NCI-H2171 (cell line): ENCODE measurements around the gene ABCC10.
"Not testable (repeated sequence)": the region's sequence is repeated elsewhere in the genome, so short reads cannot be mapped to it uniquely, and the experiment has no call there.

Experiments
- DNase-seq: peaks from one replicate; lab custom pipeline; 2025; lab: John Stamatoyannopoulos, UW

Gene ABCC10

DNA sequence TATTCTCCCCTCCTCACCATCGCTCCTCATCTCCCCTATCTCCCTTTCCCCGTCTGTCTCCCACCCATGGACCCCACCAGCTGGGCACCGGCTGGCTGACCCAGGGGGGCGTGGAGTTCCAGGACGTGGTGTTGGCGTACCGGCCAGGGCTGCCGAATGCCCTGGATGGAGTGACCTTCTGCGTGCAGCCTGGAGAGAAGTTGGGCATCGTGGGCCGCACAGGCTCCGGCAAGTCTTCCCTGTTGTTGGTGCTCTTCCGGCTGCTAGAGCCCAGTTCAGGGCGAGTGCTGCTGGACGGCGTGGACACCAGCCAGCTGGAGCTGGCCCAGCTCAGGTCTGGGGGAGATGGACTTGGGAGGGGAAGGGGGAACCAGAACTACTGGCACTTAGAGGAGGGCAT lies 20.3 kb downstream of the ABCC10 start:
- no peak for DNase-seq

DNA sequence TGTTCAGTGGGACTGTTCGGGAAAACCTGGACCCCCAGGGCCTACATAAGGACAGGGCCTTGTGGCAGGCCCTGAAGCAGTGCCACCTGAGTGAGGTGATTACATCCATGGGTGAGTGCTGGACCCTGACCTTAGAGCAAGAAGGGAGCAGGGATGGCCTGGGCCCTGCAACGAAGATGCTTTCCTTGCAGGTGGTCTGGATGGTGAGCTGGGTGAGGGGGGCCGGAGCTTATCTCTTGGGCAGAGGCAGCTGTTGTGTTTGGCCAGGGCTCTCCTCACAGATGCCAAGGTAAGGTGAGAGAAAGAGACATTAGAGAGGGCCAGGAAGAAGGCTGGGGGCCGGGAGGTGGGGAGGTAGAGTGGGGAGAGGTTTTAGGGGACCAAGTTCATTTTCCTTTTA lies 21.6 kb downstream of the ABCC10 start:
- DNase-seq, result no peak

DNA sequence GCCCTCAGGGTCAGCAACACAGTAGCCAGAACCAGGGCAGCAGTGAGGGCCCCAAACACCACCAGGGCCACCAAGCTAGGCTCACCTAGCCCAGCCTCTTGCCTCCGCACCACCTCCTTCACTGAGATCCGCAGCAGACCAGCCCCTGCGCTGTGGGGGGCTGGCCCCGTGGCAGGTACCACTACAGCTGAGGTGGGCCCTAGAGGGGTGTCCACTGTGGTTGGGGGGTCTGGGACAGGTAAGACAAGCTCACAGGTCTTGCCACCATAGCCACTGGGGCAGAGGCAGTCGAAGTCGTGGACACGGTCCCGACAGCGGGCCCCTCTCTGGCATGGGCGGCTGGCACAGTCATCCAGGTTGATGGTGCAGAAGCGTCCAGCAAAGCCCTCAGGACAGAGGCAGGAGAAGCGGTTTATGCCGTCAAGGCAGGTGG lies 23.4 kb downstream of the ABCC10 start:
- DNase-seq, result no peak

DNA sequence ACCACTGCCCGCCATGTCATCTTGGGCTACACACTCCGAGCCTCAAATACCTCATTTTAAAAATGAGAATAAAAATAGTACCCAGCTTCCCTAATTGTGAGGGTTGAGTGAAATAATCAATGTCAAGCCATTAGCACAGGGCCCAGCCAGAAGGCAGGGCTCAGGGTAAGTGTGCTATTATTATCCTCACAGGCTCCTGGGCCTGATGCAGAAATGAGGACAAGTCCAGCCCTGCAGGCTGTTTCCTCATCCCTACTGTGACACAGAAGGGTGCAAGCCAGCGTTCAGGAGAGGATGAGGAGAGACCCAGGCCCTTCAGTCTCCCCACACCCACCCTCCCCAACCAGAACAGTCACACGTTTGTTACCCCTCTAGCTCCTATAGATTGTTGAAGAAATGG lies 24.0 kb downstream of the ABCC10 start:
- no peak for DNase-seq

DNA sequence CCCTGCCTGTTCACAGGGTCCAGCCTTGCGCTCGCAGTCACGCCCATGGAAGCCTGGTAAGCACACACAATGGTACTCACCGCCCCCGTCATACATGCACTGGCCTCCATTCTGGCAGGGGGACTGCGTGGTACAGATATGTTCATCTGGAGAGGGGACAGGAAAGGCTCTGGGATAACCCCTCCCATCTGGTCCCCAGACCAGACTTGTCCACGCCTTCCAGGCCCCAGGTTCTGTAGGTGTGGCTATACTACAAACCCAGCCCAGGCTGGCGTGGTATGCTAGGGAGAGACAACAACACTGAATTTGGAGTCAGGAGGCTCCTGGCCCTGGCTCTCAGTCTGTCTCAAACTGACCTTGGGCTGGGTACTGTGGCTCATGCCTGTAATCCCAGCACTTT lies 24.6 kb downstream of the ABCC10 start:
- no peak for DNase-seq

DNA sequence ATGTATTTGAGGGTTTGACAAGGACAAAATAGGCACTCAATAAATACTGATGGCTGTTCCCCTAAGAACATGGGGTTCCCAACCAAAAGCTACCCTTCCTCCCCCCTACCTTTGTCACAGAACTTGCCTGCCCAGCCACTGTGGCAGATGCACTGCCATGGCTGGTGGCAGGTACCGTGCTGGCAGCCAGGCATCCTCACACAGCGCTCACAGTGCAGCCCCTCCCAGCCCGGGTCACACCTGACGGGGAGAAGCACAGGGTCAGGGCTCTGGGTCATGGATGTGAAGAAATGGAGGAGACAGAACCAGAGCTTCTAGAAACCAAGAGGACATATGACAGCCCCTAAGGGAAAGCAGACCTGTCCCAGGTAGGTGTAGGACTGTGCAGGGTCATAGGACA lies 25.6 kb downstream of the ABCC10 start:
- DNase-seq, result no peak

DNA sequence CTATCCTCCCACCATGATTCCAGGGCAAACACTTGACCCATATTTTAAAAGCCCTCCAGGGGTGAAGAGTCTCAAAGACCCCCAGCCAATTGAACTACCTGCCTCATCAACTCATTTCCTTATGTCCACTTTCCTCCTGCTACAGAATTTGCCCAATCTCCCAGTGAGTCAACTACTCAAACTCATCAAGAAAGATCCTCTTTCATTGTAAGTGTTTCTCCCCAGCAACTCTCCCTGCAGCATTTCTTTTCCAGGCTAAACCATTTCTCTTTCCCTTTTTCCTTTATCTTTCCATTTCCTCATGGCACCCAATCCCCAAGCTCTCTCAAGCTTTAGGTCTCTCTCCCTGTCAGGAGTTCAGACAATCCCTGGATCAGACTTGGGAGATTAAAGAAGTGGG lies 26.5 kb downstream of the ABCC10 start:
- DNase-seq, result no peak

DNA sequence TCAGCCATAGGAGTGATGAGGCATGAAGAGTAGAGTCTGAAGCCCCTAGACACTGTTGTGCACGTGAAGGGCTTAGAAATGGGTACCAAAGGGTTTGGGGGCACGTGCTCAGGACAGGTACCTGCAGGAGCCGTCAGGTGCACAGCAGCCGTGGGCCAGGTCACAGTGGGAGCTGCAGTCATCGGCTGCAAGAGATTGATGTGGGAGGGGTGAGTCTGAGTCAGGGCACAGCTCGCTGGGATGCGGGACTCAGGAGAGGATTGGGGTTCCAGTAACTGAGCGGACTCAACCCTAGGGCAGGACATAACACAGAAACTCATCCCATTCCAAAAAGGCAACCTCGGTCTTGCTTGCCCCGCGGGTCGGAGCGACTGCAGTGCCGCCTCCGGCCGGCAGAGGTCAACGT lies 27.0 kb downstream of the ABCC10 start:
- peak; percentile 19 for DNase-seq

DNA sequence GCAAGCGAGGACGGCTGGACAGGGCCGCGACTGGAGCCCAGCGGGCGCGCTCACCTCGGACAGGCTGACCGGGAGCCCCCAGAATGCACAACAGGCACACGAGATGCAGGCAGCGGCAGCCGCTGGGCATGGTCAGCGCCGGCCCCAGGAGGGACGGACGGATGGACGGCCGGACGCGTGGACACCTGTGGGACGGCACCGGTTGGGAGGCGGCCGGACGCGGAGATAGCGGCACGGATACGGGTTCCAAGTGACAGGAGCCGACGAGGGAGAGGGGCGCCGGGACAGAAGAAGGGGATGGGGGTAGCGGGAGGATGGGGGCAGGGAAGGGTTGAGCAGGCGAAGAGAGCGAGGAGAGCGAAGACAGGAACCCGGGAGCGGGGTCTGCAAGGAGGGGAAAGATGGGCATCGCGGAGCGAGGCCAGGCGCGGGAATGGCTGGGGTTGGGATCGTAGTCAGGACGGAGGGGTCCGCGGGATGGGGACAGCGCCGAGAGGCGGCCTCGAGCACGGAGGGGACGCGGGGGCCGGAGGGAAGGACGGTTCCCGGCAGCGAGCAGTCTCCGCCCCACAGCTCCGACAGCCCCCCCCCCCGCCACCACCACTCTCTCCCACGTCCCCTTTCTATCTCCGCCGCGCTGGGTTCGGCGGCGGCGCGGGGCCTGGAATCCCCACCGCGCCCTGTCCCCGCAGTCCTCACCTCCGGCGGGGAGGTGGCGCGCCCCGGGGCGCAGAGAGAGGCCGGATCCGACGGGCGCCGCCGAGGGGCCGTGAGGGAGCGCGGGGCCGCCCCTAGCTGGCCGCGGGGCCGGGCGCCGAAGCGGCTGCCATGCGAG lies 27.6 kb downstream of the ABCC10 start:
- DNase-seq, result peak; percentile 34

DNA sequence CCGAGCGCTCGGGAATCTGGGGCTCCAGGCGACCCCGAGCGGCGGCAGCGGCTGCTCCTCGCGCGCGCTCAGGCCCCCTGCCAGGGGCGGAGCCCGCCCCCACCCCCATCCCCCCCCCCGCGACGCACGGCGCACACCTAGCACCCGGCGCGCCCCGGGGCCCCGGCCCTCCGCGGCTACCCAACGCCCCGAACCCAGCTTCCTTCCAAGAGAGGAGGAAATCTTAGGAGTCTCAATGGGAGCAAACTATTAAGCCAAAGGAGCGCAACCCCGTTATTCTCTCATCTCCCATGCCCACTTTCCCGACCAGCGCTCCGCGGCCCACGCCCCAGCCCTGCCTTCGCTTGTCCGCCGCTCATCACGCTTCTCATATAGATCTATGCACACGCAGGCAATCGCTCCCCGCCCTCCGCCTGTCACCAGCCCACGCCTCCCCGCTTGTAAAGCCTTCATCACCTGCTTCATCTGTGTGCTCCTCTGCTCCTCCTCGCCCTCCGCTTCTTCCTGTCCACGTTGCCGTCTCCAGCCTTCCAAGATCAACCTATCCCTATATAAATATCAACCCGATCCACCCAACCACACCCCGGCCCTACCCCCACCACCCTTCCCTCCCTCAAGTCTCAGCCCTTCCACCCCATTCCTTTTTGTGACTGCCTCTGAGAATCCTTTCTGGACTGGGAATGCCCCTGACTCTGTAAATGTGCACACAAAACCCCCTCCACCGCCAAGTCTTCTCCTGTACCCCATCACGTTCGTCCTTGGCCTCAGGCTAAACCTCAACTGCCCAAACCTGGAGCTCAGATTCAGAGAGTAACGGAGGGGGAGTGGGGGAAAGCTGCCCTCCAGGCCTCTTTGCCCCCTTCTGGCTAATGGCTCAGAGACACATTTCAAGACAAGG lies 28.4 kb downstream of the ABCC10 start, which contains the start of gene DLK2:
Gene DLK2 (minus strand): TSS at position 18 of the 898 bp plus-strand sequence. CDS start 723 bp downstream, outside the sequence.
- DNase-seq, result peak; percentile 49

DNA sequence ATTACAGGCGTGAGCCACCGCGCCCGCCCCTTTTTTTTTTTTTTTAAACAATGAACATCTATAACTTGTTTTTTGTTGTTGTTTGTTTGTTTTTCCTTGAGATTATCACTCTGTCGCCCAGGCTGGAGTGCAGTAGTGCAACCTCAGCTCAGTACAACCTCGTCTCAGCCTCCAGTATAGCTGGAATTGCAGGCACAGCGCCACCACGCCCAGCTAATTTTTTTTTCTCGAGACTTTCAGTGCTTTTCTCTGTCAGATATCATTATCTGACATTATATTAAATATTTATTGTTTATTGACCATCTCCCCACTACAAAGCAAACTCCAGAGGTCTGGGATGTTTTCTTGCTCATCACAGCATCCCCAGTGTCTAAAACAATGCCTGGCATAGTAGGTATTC lies 30.3 kb downstream of the ABCC10 start:
- no peak for DNase-seq

DNA sequence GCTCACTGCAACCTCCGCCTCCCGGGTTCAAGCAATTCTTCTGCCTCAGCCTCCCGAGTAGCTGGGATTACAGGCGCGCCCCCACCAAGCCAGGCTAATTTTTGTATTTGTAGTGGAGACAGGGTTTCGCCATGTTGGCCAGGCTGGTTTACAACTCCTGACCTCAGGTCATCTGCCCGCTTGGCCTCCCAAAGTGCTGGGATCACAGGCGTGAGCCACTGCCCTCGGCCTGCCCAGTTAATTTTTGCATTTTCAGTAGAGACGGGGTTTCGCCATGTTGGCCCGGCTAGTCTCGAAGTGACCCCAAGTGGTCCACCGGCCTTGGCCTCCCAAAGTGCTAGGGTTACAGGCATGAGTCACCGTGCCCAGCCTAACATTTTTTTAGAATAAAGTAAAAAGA lies 30.8 kb downstream of the ABCC10 start:
- DNase-seq, result not testable (repeated sequence)

DNA sequence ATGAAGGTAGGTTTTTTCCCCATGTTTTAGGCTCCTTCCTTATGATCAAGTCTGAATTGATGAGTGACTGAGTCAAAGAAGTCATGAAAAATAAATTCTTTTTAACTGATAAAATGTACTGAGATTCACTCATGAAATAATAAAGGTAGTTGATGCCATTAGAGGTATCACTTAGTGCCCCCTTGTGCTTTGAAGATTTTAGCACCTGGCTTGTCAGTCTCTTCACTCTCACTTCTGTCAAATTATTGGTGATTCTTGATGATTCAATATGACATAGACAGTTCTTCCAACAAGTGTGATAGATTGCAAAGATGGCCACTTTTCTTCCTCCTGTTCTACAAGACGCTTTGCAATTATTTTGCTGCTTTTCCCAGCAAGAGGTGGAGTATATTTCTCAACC lies 32.2 kb downstream of the ABCC10 start:
- DNase-seq, result no peak

DNA sequence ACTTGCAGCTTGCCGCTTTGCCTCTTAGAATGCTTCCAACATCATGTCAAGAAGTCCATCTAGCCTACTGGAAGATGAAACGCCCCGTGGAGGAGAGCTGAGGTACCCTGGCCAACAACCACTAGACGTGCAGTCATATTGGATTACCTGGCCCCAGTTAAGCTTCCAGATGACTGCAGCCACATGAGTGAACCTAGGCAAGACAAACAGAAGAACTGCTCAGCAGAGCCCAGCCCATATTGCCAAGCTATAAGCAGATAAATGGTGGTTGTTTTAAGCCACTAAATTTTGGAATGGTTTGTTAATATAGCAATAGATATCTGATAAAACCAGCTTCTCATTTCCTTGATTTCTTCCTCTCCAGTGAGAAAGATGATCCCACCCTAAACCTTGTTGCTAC lies 32.7 kb downstream of the ABCC10 start:
- no peak for DNase-seq

DNA sequence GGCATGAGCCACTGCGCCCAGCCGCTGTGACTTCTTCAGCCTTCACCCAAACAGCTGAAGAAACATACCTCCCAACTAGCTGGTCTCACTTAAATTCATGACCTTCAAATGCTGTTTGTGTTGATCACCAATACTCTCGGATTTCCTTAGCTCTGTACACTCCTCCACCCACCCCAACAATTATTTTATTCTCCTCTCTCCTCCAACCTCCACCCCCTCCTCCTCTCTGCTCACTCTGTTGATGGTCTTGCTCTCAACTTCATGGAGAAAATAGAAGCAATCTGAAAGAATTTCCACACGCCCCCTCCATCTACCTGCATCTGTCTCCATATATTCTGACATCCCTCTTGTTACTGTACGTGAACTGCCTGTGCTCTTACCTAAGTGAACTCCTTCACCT lies 34.6 kb downstream of the ABCC10 start:
- no peak for DNase-seq

DNA sequence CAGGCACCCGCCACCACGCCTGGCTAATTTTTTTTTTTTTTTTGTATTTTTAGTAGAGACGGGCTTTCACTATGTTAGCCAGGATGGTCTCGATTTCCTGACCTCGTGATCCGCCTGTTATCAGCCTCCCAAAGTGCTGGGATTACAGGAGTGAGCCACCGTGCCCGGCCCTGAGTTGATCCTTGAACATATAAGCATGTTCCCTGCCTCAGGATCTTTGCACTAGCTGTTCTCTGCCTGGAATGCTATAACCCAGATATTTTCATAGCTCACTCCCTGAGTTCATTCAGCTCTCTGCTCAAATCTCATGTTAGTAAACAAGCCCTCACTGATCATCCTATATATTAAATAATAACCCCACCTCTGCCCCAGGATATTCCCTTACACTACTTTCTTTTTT lies 37.0 kb downstream of the ABCC10 start:
- no peak for DNase-seq

DNA sequence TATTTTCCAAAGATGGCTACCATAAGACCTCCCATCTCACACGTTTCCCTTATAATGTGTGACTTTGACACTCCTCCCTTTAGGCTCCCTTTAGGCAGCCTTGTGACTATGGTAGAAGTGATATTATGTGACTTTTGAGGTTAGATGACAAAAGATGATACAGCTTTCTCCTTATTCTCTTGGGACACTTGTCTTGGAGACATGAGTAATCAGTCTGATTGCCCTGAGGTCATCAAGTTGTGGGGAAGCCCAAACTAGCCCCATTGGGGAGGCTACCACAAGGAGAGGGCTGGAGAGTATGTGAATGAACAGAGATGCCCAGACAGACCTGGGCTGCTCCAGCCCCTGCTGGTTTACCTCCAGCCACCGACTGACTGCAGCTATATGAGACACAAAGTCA lies 38.6 kb downstream of the ABCC10 start:
- no peak for DNase-seq

DNA sequence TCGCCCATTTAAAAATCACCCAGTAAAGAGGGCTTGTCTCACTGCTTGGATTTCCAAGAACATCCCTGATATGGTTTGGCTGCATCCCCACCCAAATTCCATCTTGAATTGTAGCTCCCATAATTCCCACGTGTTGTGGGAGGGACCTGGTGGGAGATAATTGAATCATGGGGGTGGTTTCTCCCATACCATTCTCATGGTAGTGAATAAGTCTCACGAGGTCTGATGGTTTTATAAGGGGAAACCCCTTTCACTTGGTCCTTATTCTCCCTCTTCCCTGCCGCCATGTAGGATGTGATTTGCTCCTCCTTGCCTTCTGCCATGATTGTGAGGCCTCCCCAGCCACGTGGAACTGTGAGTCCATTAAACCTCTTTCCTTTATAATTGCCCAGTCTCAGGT lies 39.9 kb downstream of the ABCC10 start:
- DNase-seq, result not testable (repeated sequence)

DNA sequence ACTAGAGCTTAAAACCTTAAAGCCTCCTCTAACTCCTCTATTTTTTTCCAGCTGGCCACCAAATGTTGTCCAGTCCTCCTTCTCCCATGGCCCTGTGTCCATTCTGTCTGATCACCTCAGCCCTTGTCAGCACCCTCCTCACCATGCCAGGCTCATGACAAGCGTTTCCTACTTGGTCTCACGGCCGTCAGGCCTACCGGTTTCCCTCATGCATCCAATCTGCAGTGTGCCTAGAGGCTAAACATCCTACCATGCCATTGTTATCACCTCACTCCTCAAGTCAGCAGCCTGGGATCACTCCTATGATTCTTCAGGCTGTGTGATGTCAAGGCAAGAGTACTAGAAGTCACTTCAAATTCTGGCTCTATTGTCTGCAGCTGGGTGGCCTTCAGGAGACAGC lies 40.4 kb downstream of the ABCC10 start:
- DNase-seq, result no peak

DNA sequence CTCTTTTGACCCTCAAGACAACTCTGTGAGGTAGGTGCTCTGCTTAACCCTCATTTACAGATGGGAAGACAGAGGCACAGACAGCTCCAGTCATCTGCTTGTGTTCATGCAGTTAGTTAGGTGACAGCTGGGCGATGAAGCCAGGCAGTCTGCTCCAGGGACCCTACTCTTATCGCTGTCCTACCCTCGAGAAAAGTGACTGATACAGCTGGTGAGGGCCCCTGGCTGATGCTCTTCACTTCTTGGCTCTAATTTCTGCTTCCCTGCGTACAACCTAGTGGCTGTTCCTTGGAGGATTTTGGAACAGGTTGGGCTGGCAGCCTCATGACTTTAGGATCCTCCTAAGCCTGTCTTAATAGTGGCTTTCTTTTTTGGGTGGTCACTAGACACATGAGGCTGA lies 40.9 kb downstream of the ABCC10 start:
- peak; percentile 7 for DNase-seq

DNA sequence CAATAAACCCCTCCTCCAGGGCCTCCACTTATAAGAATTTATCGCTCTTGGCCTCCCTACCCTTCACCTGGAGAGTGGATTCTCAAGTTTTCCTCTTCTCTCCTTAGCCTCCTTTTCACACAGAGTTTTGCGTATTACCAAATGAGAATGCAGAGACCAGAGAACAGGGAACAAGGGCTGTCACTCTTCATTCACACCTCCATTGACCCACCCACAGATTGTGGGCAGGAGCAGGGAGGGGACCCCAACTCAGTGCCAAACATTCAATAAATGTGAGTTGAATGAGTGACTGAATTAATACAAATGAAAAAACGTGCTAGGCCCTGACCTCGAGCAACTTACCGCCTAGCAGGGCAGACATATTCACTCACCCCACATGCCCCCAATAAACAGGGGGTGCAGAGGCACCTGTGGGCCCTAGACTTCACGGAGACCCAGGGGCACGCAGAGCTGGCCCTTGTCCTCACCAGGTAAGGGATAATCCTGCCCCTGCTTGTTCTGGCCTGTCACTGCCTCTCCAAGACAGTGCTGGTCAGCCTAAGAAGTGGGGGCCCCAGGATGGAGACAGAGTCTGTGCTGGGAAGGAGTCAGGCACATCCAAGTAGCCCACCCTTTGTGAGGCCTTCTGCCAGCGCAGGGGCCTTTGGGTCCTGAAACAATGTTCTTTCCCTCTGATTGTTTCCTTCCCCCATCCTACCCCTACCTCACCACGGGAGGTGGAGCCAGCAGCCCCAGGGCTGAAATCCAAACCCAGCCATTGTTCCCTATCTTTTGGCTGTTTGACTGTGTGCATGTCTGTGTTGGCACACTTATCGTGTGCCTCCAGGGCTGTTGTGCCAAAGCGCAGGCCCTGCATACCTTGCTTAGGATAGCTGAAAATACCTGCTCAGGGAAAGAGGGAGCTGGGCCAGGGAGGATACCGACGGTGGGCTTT lies 41.7 kb downstream of the ABCC10 start:
- DNase-seq, result no peak

DNA sequence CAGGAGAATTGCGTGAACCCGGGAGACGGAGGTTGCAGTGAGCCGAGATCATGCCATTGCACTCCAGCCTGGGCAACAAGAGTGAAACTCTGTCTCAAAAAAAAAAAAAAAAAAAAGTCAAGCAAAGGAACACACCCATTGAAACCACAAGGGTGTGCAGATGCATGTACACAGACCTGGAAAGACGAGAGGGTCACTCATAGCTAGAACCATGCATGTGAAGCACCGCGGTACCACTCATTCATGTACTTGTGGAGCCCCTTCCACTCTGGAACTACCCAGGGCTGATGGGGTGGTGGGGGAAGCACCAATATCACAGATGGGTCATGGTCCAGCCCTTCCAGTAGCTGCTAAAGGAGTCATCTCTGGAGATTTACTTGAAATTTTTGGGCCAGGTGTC lies 42.6 kb downstream of the ABCC10 start:
- no peak for DNase-seq
